Upper lobe of left lung (tissue), 6 donors: ENCODE measurements around the gene POGZ. TPM values are rescaled to one million over a fixed set of nuclear protein-coding genes. Genes with fewer than 3 reads are reported as not detected.

Experiments
- ATAC-seq, 2 donors: fragments of 200-7000 bp; cut with Tn5 transposase; one replicate each; pipeline ENCODE4 v1.9.1; 2022; ENCODE audit warnings: mild to moderate bottlenecking in 2 of 2, moderate library complexity in 2 of 2; ENCODE audit not compliant: low FRiP score in 2 of 2
- DNase-seq, 2 donors: peaks; one replicate each; pipeline ENCODE4 v3.0.0-alpha.2; 2019 to 2020
- H3K27ac ChIP-seq, 4 donors: fragments of 200-600 bp; sonication (generic); one replicate each; pipeline ENCODE4 v1.5.1; 2016 to 2019
- H3K27me3 ChIP-seq, 4 donors: fragments of 200-600 bp; sonication (generic); one replicate each; pipeline ENCODE4 v1.5.1; 2017 to 2019
- H3K36me3 ChIP-seq, 4 donors: fragments of 200-600 bp; sonication (generic); one replicate each; pipeline ENCODE4 v1.5.1; 2016 to 2019
- H3K4me1 ChIP-seq, 4 donors: fragments of 200-600 bp; sonication (generic); one replicate each; pipeline ENCODE4 v1.5.1; 2018 to 2019
- H3K4me3 ChIP-seq, 4 donors: fragments of 200-600 bp; sonication (generic); one replicate each; pipeline ENCODE4 v1.5.1; 2017 to 2019; ENCODE audit warnings: mild to moderate bottlenecking in 2 of 4, moderate library complexity in 1 of 4
- H3K9me3 ChIP-seq, 4 donors: fragments of 200-600 bp; sonication (generic); one replicate each; pipeline ENCODE4 v1.5.1; 2018 to 2019
- CTCF ChIP-seq, 6 experiments: fragments of 450-650 bp in 4 of 6; fragments of 200-600 bp in 2 of 6; sonication (generic) in 2 of 6; IDR thresholded peaks; one replicate each; pipeline ENCODE4 v1.5.1; 2016 to 2019; ENCODE audit warnings: antibody characterized with exemption in 6 of 6
- EP300 ChIP-seq, 4 donors: sonication (generic); formaldehyde crosslinking; IDR thresholded peaks; one replicate each; pipeline ENCODE4 v1.5.1; 2017; ENCODE audit warnings: antibody characterized with exemption in 4 of 4, control low read depth in 2 of 4
- POLR2A ChIP-seq, 4 donors: fragments of 450-650 bp; IDR thresholded peaks; one replicate each; pipeline ENCODE4 v1.5.1; 2016 to 2017; ENCODE audit warnings: antibody characterized with exemption in 4 of 4, mild to moderate bottlenecking in 2 of 4
- POLR2AphosphoS5 ChIP-seq, 2 donors: sonication (generic); formaldehyde crosslinking; IDR thresholded peaks; one replicate each; pipeline ENCODE4 v1.5.1; 2017; ENCODE audit warnings: antibody characterized with exemption in 2 of 2
- WGBS, 2 donors: methylation state at CpG; one replicate each; pipeline ENCODE4 v1.1.5; 2017 to 2018; 5-methylcytosine and 5-hydroxymethylcytosine counted together
- total RNA-seq, 6 donors: library from RNA; depleted of rRNA in 4 of 6; stranded (reverse); fragments of >200 nt in 4 of 6; gene quantifications; one replicate each; pipeline versions ENCODE4 v1.1.0 to v1.2.1, GENCODE V29; 2016 to 2021
- donor health status: DM: no; HTN: no; CAD: no; lungs with moderate emphysema.
- donor health status: DM: no; HTN: yes; CAD: no; lungs with severe emphysema.

POGZ gene
- total RNA-seq, 6 donors from 2014 or later: 34.2 to 148 (median 67.9) TPM

- no peak for DNase-seq
- no peaks in the 10 kb centered on the region for H3K27me3 ChIP-seq
- H3K36me3 ChIP-seq: peaks cover 26 to 76% (median 56%) of the 10 kb centered on the region in 4 donors
- no peak overlapping the region for H3K27ac ChIP-seq
- ATAC-seq: no peak
- no peaks in the 10 kb centered on the region for H3K4me1 ChIP-seq
- no peak for TF ChIP-seq POLR2AphosphoS5 (IDR thresholded peaks at IDR 0.05)
- TF ChIP-seq EP300 (IDR thresholded peaks at IDR 0.05): no peak
- TF ChIP-seq POLR2A (IDR thresholded peaks at IDR 0.05): no peak
- TF ChIP-seq CTCF (IDR thresholded peaks at IDR 0.05): no peak
- H3K9me3 ChIP-seq: no peaks in the 10 kb centered on the region
- no peak overlapping the region for H3K4me3 ChIP-seq
- WGBS, 2 donors: 92 to 99% methylated on average over 7 of the region's 7 CpGs
Observed at GRCh38 chr1:151428068-151428467, 31.2 kb downstream of the POGZ start.

GRCh38 chr1:151425103-151425502, 34.2 kb downstream of the POGZ start:
- H3K4me1 ChIP-seq: no peaks in the 10 kb centered on the region
- H3K9me3 ChIP-seq: no peaks in the 10 kb centered on the region
- no peak for ATAC-seq
- peaks cover 34 to 100% (median 78%) of the 10 kb centered on the region in 4 donors for H3K36me3 ChIP-seq
- no peak overlapping the region for H3K27ac ChIP-seq
- no peak overlapping the region for H3K4me3 ChIP-seq
- DNase-seq: no peak
- WGBS, 2 donors: 65 to 81% methylated on average over 2 of the region's 2 CpGs
- TF ChIP-seq EP300 (IDR thresholded peaks at IDR 0.05) (no peak), POLR2AphosphoS5 (IDR thresholded peaks at IDR 0.05) (no peak), CTCF (IDR thresholded peaks at IDR 0.05) (no peak), POLR2A (IDR thresholded peaks at IDR 0.05) (no peak)
- no peaks in the 10 kb centered on the region for H3K27me3 ChIP-seq

- 84 to 98% methylated on average over 5 of the region's 5 CpGs for WGBS, 2 donors
- Histone ChIP-seq H3K4me3 (no peak overlapping the region), H3K27ac (no peak overlapping the region), H3K27me3 (no peaks in the 10 kb centered on the region), H3K9me3 (no peaks in the 10 kb centered on the region), H3K4me1 (no peaks in the 10 kb centered on the region), H3K36me3 (peaks cover 23 to 95% (median 69%) of the 10 kb centered on the region in 4 donors)
- ATAC-seq: no peak
- TF ChIP-seq POLR2A (IDR thresholded peaks at IDR 0.05) (no peak), EP300 (IDR thresholded peaks at IDR 0.05) (no peak), POLR2AphosphoS5 (IDR thresholded peaks at IDR 0.05) (no peak), CTCF (IDR thresholded peaks at IDR 0.05) (no peak)
- no peak for DNase-seq
Observed at GRCh38 chr1:151419819-151420218, 39.5 kb downstream of the POGZ start.

- H3K36me3 ChIP-seq: peaks cover 11 to 94% (median 57%) of the 10 kb centered on the region in 4 donors
- H3K27ac ChIP-seq: no peak overlapping the region
- WGBS, 2 donors: 100% methylated on average over 3 of the region's 3 CpGs
- ATAC-seq: no peak
- H3K4me1 ChIP-seq: no peaks in the 10 kb centered on the region
- no peak for DNase-seq
- no peaks in the 10 kb centered on the region for H3K9me3 ChIP-seq
- TF ChIP-seq EP300 (IDR thresholded peaks at IDR 0.05) (no peak), POLR2AphosphoS5 (IDR thresholded peaks at IDR 0.05) (no peak), POLR2A (IDR thresholded peaks at IDR 0.05) (no peak), CTCF (IDR thresholded peaks at IDR 0.05) (no peak)
- no peak overlapping the region for H3K4me3 ChIP-seq
- no peaks in the 10 kb centered on the region for H3K27me3 ChIP-seq
Observed at GRCh38 chr1:151418081-151418480, 41.2 kb downstream of the POGZ start.

- Histone ChIP-seq H3K36me3 (peaks cover 13 to 94% (median 51%) of the 10 kb centered on the region in 4 donors), H3K9me3 (no peaks in the 10 kb centered on the region), H3K4me3 (no peak overlapping the region), H3K27me3 (no peaks in the 10 kb centered on the region), H3K27ac (no peak overlapping the region), H3K4me1 (no peaks in the 10 kb centered on the region)
- no peak for DNase-seq
- WGBS, 2 donors: 96% methylated on average over 4 of the region's 4 CpGs
- TF ChIP-seq EP300 (IDR thresholded peaks at IDR 0.05) (no peak), POLR2A (IDR thresholded peaks at IDR 0.05) (no peak), CTCF (IDR thresholded peaks at IDR 0.05) (no peak), POLR2AphosphoS5 (IDR thresholded peaks at IDR 0.05) (no peak)
- no peak for ATAC-seq
Observed at GRCh38 chr1:151416231-151416630, 43.1 kb downstream of the POGZ start.
